Heart left ventricle (tissue), 16 donors: ENCODE results near the gene ANAPC10. TPM values are rescaled to one million over a fixed set of nuclear protein-coding genes. Genes with fewer than 3 reads are reported as not detected.

Source experiments
- ATAC-seq, 4 donors: fragments of 200-7000 bp; cut with Tn5 transposase; one replicate each; pipeline ENCODE4 v1.9.1; 2020 to 2022; ENCODE audit warnings: moderate library complexity in 4 of 4, mild to moderate bottlenecking in 3 of 4, moderate number of reproducible peaks in 1 of 4
- DNase-seq, 5 donors: peaks; one replicate each; pipeline ENCODE4 v3.0.0-alpha.2; 2020
- H3K27ac ChIP-seq, 12 donors: fragments of 200-600 bp; sonication (generic) in 4 of 12; one replicate each; pipeline versions ENCODE4 v1.5.0 to v1.8.0; 2016 to 2022; ENCODE audit warnings: mild to moderate bottlenecking in 2 of 12
- H3K27me3 ChIP-seq, 9 donors: fragments of 200-600 bp; sonication (generic) in 2 of 9; one replicate each; pipeline versions ENCODE4 v1.5.1 to v1.8.0; 2016 to 2022; ENCODE audit warnings: mild to moderate bottlenecking in 3 of 9
- H3K36me3 ChIP-seq, 9 donors: fragments of 200-600 bp; sonication (generic) in 2 of 9; one replicate each; pipeline versions ENCODE4 v1.5.0 to v1.8.0; 2018 to 2022; ENCODE audit warnings: mild to moderate bottlenecking in 2 of 9
- H3K4me1 ChIP-seq, 12 donors: fragments of 200-600 bp; sonication (generic) in 4 of 12; one replicate each; pipeline versions ENCODE4 v1.5.0 to v1.8.0; 2016 to 2022; ENCODE audit warnings: mild to moderate bottlenecking in 3 of 12
- H3K4me3 ChIP-seq, 12 donors: fragments of 200-600 bp; sonication (generic) in 4 of 12; one replicate each; pipeline versions ENCODE4 v1.5.0 to v1.8.0; 2017 to 2022; ENCODE audit warnings: mild to moderate bottlenecking in 9 of 12, moderate library complexity in 4 of 12
- H3K9me3 ChIP-seq, 12 donors: fragments of 200-600 bp; sonication (generic) in 4 of 12; one replicate each; pipeline versions ENCODE4 v1.5.0 to v1.8.0; 2016 to 2022; ENCODE audit warnings: mild to moderate bottlenecking in 1 of 12
- CTCF ChIP-seq, 12 donors: fragments of 200-600 bp; sonication (generic) in 4 of 12; IDR thresholded peaks; one replicate each; pipeline versions ENCODE4 v1.5.0 to v1.8.0; 2018 to 2022; ENCODE audit warnings: antibody characterized with exemption in 12 of 12, mild to moderate bottlenecking in 5 of 12
- POLR2A ChIP-seq, 2 donors: fragments of 450-650 bp; IDR thresholded peaks; one replicate each; pipeline ENCODE4 v1.6.1; 2017; ENCODE audit warnings: antibody characterized with exemption in 2 of 2, mild to moderate bottlenecking in 2 of 2, moderate library complexity in 2 of 2
- WGBS, 4 donors: extraction: QIAGEN DNeasy Blood & Tissue Kit in 2 of 4; methylation state at CpG; one replicate each; pipeline versions ENCODE4 v1.1.5 to v1.1.7; 2013 to 2018; 5-methylcytosine and 5-hydroxymethylcytosine counted together
- intact Hi-C, 10 donors: fragments of 100-400 bp; cut with DNase I; formaldehyde crosslinking; loops; one replicate each; pipeline versions ENCODE4 v1.11.1 to v1.14.2; 2022
- polyA plus RNA-seq, 2 donors: library from polyadenylated mRNA; stranded (reverse); fragments of 200-250 nt; gene quantifications; one replicate each; pipeline ENCODE4 v1.2.3, GENCODE V29; 2013
- total RNA-seq, 9 donors: library from RNA; depleted of rRNA in 2 of 9; stranded (reverse); fragments of >200 nt in 2 of 9; fragmentation: NEBNext Ultra II Directional in 3 of 9; extraction: Animal tissue kit (Norgen Biotek cat#: 25700) in 3 of 9; gene quantifications; one replicate each; pipeline versions ENCODE4 v1.1.0 to v1.2.4, GENCODE V29; 2016 to 2023
- donor health status: ischemic (EF 13 %, LVEDD 7.1; RV severe dilation, severe dysfunction).
- donor health status: healthy with polysubstance abuse.
- donor health status: DM: no; HTN: yes; CAD: no.
- donor health status: DM: no; HTN: no; CAD: no.
- donor health status: ischemic (EF 25% LVEDD 6.9; RV normal size, moderate dysfunction).
- donor health status: ischemic (EF 25% LVEDD 5.7; RV mildly dilated, moderate dysfunction).
- donor health status: healthy.
- donor health status: DM: yes; HTN: yes; CAD: no.
- donor health status: ischemic (EF 35%, LVEDD 5.7; RV mildly dilated, moderate dysfunction).
- donor health status: nonischemic (EF 11% LVEDD 7.7; RV severe dilation, severe dysfunction).
- donor health status: DM: yes; HTN: yes; CAD: no.
- donor health status: PGD.
- donor health status: ischemic (EF 29% LVEDD 5.4; RV normal size, mild dysfunction).
- donor health status: nonischemic (EF 23%, LVEDD 6.1; RV moderate dilation, normal function).

ANAPC10 gene
- total and polyA plus RNA-seq, 11 donors = 12.3 to 26.9 (median 13.6) TPM

- peaks cover 0 to 20% (median 10%) of the 10 kb centered on the region in 12 donors for H3K9me3 ChIP-seq
- no peak for DNase-seq
- no peak for TF ChIP-seq CTCF (IDR thresholded peaks at IDR 0.05)
- TF ChIP-seq POLR2A (IDR thresholded peaks at IDR 0.05) = no peak
- H3K27me3 ChIP-seq = no peaks in the 10 kb centered on the region
- H3K36me3 ChIP-seq = no peaks in the 10 kb centered on the region
- H3K4me1 ChIP-seq = no peaks in the 10 kb centered on the region
- intact Hi-C loops = no loop called here
- ATAC-seq = no peak
- 79 to 81% (median 79%) methylated on average over 5 of the region's 5 CpGs for WGBS, 4 donors
- no peak overlapping the region for H3K4me3 ChIP-seq
- no peak overlapping the region for H3K27ac ChIP-seq
These were observed 149.6 kb downstream of the ANAPC10 start for GRCh38 chr4:144948421-144948820.

GRCh38 chr4:144948009-144948408, 150.0 kb downstream of the ANAPC10 start:
- Histone ChIP-seq H3K4me3 (no peak overlapping the region), H3K36me3 (no peaks in the 10 kb centered on the region), H3K27ac (no peak overlapping the region), H3K27me3 (no peaks in the 10 kb centered on the region), H3K9me3 (peaks cover 0 to 20% (median 6%) of the 10 kb centered on the region in 12 donors), H3K4me1 (no peaks in the 10 kb centered on the region)
- ATAC-seq (no peak), DNase-seq (no peak)
- no peak for TF ChIP-seq CTCF (IDR thresholded peaks at IDR 0.05)
- no peak for TF ChIP-seq POLR2A (IDR thresholded peaks at IDR 0.05)
- WGBS, 4 donors = 47 to 64% (median 56%) methylated on average over 2 of the region's 2 CpGs
- intact Hi-C loops = no loop called here

Other genes starting within 250 kb of the ANAPC10 start
- gene ABCE1, start 115 bp upstream of the ANAPC10 start, total RNA-seq = 10 to 100 TPM; 32.0 to 48.9 (median 40.1) TPM
- gene ABCE1, start 115 bp upstream of the ANAPC10 start, polyA plus RNA-seq = 10 to 100 TPM; 12.7 to 45.7 TPM
- gene OTUD4, start 82.4 kb upstream of the ANAPC10 start, total RNA-seq = 10 to 100 TPM; 23.9 to 42.1 (median 31.1) TPM
- 10 to 100 TPM in 1 of 2 donors, 1 to 10 TPM in 1; 7.7 to 26.8 TPM for gene OTUD4, start 82.4 kb upstream of the ANAPC10 start, polyA plus RNA-seq